Midbrain (tissue), 1 donor: Measurements from ENCODE around the gene ZNF587B.
A peak's percentile ranks its signal among the peaks of the same experiment; 100 is the strongest.
"Not testable (repeated sequence)": the region's sequence is repeated elsewhere in the genome, so short reads cannot be mapped to it uniquely, and the experiment has no call there.

Experiments
- DNase-seq: peaks from one replicate; lab custom pipeline; 2025; lab: John Stamatoyannopoulos, UW

Gene ZNF587B

DNA sequence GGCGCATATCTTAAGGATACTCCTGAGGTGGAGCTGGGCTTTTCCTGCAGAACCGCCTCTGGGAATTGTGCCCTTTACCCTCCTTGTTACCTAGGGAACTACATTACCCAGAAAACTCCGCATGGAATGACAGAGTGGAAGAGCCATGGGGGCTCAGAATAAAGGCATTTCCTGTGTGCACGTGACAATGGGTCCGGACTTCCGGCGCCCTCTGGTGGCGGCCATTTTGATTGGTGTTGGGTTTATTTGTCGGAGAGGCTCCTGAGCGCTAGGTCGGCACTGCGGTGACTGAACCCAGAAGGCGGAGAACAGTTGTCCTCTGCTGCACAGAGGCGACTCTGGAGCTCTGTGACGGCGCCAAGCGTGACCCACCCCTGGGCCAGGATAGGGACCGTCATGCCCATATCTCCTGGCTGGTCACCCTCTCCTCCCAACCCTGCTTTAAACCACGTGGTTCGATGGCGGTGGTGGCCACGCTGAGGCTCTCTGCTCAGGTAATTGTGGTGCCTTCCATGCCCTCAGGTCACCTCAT is at the start of gene ZNF587B:
ZNF587B (plus strand) TSS at position 229 of the 532 bp plus-strand sequence; CDS start at position 459, 230 bp downstream.
- peak; percentile 73 for DNase-seq

DNA sequence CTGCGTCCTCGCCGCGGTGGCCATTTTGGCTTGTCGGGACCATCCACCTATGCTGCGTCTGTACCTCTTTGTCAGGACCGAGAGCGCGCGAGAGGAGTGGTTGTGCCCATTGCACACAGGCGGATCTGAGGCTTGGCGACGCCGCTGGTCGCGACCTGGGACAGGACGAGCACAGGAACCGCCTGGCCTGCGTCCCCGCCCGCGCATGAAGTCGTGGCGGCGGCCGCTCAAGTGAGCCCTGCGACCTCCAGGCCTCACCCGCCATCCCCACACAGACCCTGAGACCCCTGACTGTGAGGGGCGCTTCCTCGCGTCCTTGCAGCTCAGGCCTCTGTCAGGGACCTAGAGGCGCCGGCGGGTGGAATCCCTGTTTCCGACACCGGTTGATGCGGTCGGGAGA is 43.8 kb upstream of the ZNF587B start:
- DNase-seq: no peak

DNA sequence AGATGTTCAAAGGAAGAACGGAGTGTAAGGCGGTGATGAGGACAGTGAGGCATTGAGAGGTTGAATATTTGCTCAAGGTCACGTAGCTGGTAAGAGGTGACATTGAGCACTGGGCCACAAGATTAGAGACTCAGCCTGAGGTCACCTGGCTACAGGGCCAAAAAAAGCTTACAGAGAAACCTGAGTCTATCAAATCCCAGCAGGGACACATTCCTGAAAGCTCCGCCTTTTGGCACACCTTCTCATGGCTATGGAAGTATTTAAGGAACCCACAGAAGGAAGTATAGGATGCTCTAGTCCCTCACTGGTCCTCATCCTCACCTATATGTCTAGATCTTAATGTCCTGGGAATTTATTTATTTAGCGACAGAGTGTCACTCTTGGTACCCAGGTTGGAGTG is 43.2 kb upstream of the ZNF587B start:
- DNase-seq: no peak

- DNase-seq: no peak
Measured at GRCh38 chr19:57788114-57788692, 41.9 kb upstream of the ZNF587B start.

GRCh38 chr19:57789288-57789687 is 40.8 kb upstream of the ZNF587B start:
- DNase-seq: no peak

DNA sequence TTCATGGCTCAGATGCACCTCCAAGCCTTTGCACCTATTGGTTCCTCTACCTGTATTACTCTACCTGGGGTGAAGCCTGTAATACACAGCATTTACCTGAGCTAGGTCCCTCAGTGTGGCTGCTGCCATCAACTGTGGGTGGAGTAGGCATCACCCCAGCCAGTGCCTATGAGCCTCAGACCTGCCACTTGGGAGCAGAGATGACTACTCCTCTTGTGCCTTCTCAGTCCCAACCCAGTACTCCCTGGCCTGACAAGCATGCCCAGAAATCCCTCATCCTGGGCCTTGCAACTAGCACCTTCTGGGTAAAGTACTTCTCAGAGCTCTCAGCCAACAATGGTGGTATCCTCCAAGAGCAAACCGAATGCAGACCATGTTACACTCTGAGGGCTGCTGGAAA is 33.5 kb upstream of the ZNF587B start:
- not testable (repeated sequence) for DNase-seq

DNA sequence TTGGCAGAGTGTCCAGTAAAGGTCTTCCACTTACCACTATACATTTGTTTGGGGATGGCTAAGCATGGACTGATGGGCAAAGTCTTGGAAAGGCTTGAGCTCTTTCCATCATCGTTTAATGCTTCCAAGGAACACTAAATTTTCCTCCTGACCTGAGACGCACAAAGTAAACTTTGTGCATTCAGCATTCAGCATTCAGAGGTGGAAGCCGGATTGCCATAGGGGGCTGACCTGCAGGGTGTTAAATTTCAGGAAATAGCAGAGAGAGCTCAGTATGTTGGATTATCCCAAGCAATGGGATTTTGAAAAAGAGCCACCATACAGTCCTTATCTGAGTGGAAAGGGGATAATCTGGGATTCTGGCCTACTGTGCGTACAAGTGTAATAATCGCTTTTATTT is 29.4 kb upstream of the ZNF587B start:
- DNase-seq: no peak

DNA sequence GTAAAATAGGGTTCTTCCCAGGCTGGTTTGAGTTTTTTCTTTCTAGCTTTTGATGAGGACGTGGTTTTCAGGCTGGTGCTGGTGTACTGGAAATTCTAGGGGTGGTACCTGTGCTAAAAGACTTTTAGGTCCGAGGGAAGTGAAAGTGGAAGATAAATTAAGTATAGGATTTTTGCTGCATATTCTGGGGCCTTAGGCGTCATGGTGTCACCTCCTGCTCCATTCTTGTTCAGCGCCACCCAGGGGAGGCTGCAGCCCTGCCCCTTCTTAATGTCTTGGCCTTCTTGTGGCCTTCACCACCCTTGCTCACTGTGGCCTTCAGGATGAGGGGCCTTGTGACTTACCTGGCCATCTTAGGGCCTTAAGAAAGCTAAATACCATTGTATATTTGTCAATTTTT is 27.8 kb upstream of the ZNF587B start:
- no peak for DNase-seq

DNA sequence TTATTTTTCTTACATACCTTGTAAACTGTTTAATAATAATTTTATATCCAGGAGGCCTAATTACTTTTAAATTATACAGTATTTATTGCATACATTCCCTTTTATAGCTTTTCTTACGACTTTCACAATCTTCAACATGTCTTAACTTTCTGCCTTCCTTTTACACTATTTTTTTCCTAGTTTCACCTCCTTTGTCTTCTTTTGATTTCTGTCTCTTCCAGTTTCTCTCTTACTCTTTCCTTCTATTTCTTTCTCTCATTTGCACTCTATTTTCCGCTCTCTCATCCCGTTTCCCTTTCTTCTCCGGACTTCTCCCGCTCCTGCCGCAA is 26.9 kb upstream of the ZNF587B start:
- no peak for DNase-seq

- DNase-seq: no peak
Measured at GRCh38 chr19:57803594-57804325, 26.3 kb upstream of the ZNF587B start.

DNA sequence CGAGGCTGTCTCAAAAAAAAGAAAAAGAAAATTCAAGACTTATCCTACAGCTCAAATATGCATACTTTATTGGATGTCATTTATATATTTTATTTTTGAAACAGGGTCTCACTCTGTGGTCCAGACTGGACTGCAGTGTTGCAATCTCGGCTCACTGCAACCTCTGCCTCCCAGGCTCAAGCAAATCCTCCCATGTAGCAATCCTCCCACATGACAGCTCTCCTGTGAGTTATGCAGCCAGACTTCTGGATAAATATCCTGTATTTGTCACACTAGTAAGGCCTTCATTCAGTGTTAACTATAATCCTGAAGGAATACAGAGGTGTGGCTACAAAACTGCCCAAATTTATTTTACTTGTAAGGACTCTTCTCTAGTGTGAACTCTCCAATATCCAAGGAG is 22.6 kb upstream of the ZNF587B start:
- no peak for DNase-seq

DNA sequence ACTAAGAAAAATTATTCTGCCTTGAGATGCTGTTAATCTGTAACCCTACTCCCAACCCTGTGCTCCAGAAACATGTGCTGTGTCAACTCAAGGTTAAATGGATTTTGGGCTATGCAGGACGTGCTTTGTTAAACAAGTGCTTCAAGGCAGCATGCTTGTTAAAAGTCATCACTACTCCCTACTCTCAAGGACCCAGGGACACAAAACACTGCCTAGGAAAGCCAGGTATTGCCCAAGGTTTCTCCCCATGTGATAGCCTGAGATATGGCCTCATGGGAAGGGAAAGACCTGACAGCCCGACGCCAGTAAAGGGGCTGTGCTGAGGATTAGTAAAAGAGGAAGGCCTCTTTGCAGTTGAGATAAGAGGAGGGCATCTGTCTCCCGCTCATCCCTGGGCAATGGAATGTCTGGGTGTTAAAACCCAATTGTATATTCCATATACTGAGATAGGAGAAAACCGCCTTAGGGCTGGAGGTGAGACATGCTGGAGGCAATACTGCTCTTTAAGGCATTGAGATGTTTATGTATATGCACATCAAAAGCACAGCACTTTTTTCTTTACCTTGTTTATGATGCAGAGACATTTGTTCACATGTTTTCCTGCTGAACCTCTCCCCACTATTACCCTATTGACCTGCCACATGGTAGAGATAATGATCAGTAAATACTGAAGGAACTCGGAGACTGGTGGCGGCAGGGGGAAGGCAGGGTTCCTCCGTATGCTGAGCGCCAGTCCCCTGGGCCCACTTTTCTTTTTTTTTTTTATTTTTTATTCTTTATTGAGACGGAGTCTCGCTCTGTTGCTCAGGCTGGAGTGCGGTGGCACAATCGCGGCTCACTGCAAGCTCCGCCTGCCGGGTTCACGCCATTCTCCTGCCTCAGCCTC is 19.4 kb upstream of the ZNF587B start:
- not testable (repeated sequence) for DNase-seq

- no peak for DNase-seq
Measured at GRCh38 chr19:57812226-57812625, 17.9 kb upstream of the ZNF587B start.

DNA sequence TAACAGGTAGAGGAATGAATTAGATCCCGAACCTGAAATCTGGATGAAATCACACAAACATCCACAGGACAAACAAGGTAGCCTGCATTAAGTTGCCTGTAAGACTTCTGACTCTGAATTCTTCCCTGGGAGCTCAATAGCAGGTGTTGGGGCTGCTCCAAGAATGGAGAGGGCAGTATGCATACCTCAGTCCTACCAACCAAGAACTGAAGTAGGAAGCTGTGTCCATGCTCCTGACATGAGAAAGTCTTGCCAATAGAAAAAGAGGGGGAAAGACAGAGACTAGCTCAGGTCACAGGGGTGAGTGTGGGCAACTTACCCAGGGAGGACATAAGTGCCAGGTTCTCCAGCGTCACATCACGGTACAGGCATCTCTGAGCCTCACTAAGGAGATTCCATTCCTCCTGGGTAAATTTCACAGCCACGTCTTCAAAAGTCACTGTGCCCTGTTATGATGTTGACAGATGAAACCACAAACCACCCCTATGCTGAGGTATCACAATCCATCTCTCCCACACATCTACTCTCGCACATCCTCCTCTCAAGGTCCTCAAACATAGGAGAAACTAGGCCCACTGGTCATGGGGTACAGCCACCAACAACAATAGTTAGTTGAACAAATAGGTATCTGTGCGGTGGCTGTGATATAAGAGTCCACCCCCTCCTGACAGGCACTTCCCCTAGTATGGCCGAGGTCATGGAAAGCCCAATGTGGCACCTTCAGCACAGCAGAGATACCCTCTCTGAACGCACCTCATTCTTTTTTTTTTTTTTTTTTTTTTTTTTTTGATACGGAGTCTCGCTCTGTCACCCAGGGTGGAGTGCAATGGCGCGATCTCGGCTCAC is 16.9 kb upstream of the ZNF587B start:
- DNase-seq: not testable (repeated sequence)

DNA sequence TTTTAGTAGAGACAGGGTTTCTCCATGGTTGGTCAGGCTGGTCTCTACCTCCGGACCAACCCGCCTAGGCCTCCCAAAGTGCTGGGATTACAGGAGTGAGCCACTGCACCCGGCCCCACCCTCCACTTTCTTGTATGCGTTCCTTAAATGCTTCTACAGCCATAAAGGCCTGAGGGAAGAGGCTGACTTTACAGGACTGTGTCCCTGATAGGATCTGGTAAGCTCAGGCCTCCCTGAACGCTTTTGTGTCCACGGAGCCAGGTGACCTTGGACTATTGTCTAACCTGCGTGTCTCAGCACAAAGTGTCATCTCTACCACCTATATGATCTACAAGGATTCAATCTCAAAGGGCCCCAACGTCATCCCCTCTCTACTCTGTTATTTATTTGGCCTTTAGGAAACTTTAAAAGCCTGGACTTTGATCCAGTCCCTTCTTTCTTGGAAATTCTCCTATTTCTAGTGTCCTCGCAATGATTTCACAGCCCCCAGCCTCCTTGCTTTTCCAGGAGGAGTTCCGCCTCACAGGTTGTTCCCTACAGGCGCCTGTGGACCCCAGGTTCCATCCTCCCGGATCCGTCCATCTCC is 16.1 kb upstream of the ZNF587B start:
- no peak for DNase-seq

- peak; percentile 94 for DNase-seq
Measured at GRCh38 chr19:57814505-57815246, 15.4 kb upstream of the ZNF587B start, which contains the start of gene ZNF552. Gene ZNF552, minus strand, starts transcription at chr19:57814913. Its CDS starts 170 bp downstream, at chr19:57814743.

- DNase-seq: no peak
Measured at GRCh38 chr19:57815247-57816075, 14.6 kb upstream of the ZNF587B start.

- no peak for DNase-seq
Measured at GRCh38 chr19:57816652-57817051, 13.4 kb upstream of the ZNF587B start.

GRCh38 chr19:57817976-57818375 is 12.1 kb upstream of the ZNF587B start:
- no peak for DNase-seq

DNA sequence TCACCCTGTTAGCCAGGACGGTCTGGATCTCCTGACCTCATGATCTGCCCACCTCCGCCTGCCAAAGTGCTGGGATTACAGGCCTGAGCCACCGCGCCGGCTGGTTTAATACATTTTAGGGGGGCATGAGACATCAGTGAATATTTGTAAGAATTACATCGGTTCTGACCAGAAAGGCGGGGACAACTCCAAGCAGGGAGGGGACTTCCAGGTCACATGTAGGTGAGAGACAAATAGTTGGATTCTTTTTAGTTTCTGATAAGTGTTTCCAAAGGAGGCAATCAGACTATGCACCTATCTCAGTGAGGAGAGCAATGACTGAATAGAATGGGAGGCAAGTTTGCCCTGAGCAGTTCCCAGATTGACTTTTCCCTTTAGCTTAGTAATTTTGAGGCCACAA is 11.7 kb upstream of the ZNF587B start:
- no peak for DNase-seq
